Chondrocyte (in vitro differentiated cells): ENCODE results near the gene COX6A1. TPM values are rescaled to one million over a fixed set of nuclear protein-coding genes. Genes with fewer than 3 reads are reported as not detected.
"Not testable (repeated sequence)": the region's sequence is repeated elsewhere in the genome, so short reads cannot be mapped to it uniquely, and the experiment has no call there.

Experiments used
- DNase-seq: peaks from one replicate; pipeline ENCODE4 v3.0.0; 2021; ENCODE audit warnings: mixed read lengths, low spot score
- H3K27ac Mint-ChIP-seq: one replicate; pipeline ENCODE4 v1.8.0; 2021; ENCODE audit warnings: mild to moderate bottlenecking, moderate library complexity, mixed read lengths; ENCODE audit not compliant: unreplicated experiment
- H3K27me3 Mint-ChIP-seq: 2 replicates; pipeline ENCODE4 v1.8.0; 2021; ENCODE audit warnings: low read depth, mixed read lengths
- H3K36me3 Mint-ChIP-seq: 2 replicates; pipeline ENCODE4 v1.8.0; 2021; ENCODE audit warnings: low read depth, mixed read lengths
- H3K4me1 Mint-ChIP-seq: 2 replicates; pipeline ENCODE4 v1.8.0; 2021; ENCODE audit warnings: low read depth, mild to moderate bottlenecking, mixed read lengths
- H3K4me3 Mint-ChIP-seq: one replicate; pipeline ENCODE4 v1.8.0; 2021; ENCODE audit warnings: mild to moderate bottlenecking, moderate library complexity, mixed read lengths; ENCODE audit not compliant: unreplicated experiment
- H3K9me3 Mint-ChIP-seq: 2 replicates; pipeline ENCODE4 v1.8.0; 2021; ENCODE audit warnings: low read depth, mixed read lengths
- CTCF ChIP-seq: fragments of 200-600 bp; sonication (generic); IDR thresholded peaks from 2 replicates; pipeline ENCODE4 v1.5.0; 2021; ENCODE audit warnings: antibody characterized with exemption, mild to moderate bottlenecking, moderate library complexity
- total RNA-seq: library from RNA; stranded (reverse); gene quantifications from 3 replicates; pipeline ENCODE4 v1.2.1, GENCODE V29; 2021

Gene COX6A1
- total RNA-seq, 1 donor from 2014 or later: 299 TPM

GRCh38 chr12:120444676-120445075 lies 6.8 kb downstream of the COX6A1 start:
- Mint-ChIP-seq H3K36me3 (peaks cover 8% of the 10 kb centered on the region), H3K27me3 (no peaks in the 10 kb centered on the region), H3K9me3 (no peaks in the 10 kb centered on the region), H3K4me1 (peaks cover 41% of the 10 kb centered on the region), H3K4me3 (peak overlapping the region; percentile 89), H3K27ac (peak overlapping the region; percentile 98)
- TF ChIP-seq CTCF: no peak
- DNase-seq: no peak

GRCh38 chr12:120445911-120446843 lies 8.3 kb downstream of the COX6A1 start, which contains the start of the genes GATC and TRIAP1:
Gene GATC, plus strand, starts transcription at chr12:120446444. Its CDS starts 37 bp downstream, at chr12:120446481.
Gene TRIAP1, minus strand, starts transcription at chr12:120446384. Its CDS starts 12 bp downstream, at chr12:120446372.
- Mint-ChIP-seq H3K36me3 (peaks cover 9% of the 10 kb centered on the region), H3K4me1 (peaks cover 39% of the 10 kb centered on the region), H3K27ac (peak within 1 kb of the TSS; percentile 98), H3K4me3 (peak within 1 kb of the TSS; percentile 89), H3K9me3 (no peaks in the 10 kb centered on the region), H3K27me3 (no peaks in the 10 kb centered on the region)
- DNase-seq: peak; percentile 93
- TF ChIP-seq CTCF: no peak

GRCh38 chr12:120446844-120447178 lies 8.9 kb downstream of the COX6A1 start:
- H3K27me3 Mint-ChIP-seq, H3K9me3 Mint-ChIP-seq, H3K36me3 Mint-ChIP-seq, DNase-seq: not testable (repeated sequence)
- peak overlapping the region; percentile 98 for H3K27ac Mint-ChIP-seq
- peaks cover 39% of the 10 kb centered on the region for H3K4me1 Mint-ChIP-seq
- peak overlapping the region; percentile 89 for H3K4me3 Mint-ChIP-seq

GRCh38 chr12:120447992-120448391 lies 10.1 kb downstream of the COX6A1 start:
- Mint-ChIP-seq H3K27ac (peak overlapping the region; percentile 59), H3K36me3 (peaks cover 5% of the 10 kb centered on the region), H3K4me3 (no peak overlapping the region), H3K27me3 (no peaks in the 10 kb centered on the region), H3K4me1 (peaks cover 39% of the 10 kb centered on the region), H3K9me3 (no peaks in the 10 kb centered on the region)
- no peak for DNase-seq
- TF ChIP-seq CTCF: no peak

- H3K36me3 Mint-ChIP-seq: peaks cover 17% of the 10 kb centered on the region
- H3K9me3 Mint-ChIP-seq, H3K27ac Mint-ChIP-seq, H3K4me3 Mint-ChIP-seq, DNase-seq, H3K27me3 Mint-ChIP-seq: not testable (repeated sequence)
- peaks cover 10% of the 10 kb centered on the region for H3K4me1 Mint-ChIP-seq
These were observed 14.6 kb downstream of the COX6A1 start for GRCh38 chr12:120452524-120452923.

GRCh38 chr12:120453060-120453750 lies 15.3 kb downstream of the COX6A1 start:
- no peaks in the 10 kb centered on the region for H3K27me3 Mint-ChIP-seq
- no peak overlapping the region for H3K4me3 Mint-ChIP-seq
- DNase-seq: no peak
- H3K9me3 Mint-ChIP-seq: no peaks in the 10 kb centered on the region
- H3K36me3 Mint-ChIP-seq: peaks cover 17% of the 10 kb centered on the region
- TF ChIP-seq CTCF: no peak
- no peak overlapping the region for H3K27ac Mint-ChIP-seq
- H3K4me1 Mint-ChIP-seq: peaks cover 5% of the 10 kb centered on the region
